Tongue (tissue), 2 donors: ENCODE results near the gene POC5. TPM values are rescaled to one million over a fixed set of nuclear protein-coding genes. Genes with fewer than 3 reads are reported as not detected.
"Not testable (repeated sequence)": the region's sequence is repeated elsewhere in the genome, so short reads cannot be mapped to it uniquely, and the experiment has no call there.

Experiments
- DNase-seq: peaks from one replicate; pipeline ENCODE4 v3.0.0-alpha.2; 2015
- total RNA-seq: library from RNA; depleted of rRNA; stranded (reverse); fragments of >200 nt; gene quantifications from one replicate; pipeline ENCODE4 v1.2.3, GENCODE V29; 2014

Gene POC5, protein sequence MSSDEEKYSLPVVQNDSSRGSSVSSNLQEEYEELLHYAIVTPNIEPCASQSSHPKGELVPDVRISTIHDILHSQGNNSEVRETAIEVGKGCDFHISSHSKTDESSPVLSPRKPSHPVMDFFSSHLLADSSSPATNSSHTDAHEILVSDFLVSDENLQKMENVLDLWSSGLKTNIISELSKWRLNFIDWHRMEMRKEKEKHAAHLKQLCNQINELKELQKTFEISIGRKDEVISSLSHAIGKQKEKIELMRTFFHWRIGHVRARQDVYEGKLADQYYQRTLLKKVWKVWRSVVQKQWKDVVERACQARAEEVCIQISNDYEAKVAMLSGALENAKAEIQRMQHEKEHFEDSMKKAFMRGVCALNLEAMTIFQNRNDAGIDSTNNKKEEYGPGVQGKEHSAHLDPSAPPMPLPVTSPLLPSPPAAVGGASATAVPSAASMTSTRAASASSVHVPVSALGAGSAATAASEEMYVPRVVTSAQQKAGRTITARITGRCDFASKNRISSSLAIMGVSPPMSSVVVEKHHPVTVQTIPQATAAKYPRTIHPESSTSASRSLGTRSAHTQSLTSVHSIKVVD
- total RNA-seq: 10.7 TPM

DNA sequence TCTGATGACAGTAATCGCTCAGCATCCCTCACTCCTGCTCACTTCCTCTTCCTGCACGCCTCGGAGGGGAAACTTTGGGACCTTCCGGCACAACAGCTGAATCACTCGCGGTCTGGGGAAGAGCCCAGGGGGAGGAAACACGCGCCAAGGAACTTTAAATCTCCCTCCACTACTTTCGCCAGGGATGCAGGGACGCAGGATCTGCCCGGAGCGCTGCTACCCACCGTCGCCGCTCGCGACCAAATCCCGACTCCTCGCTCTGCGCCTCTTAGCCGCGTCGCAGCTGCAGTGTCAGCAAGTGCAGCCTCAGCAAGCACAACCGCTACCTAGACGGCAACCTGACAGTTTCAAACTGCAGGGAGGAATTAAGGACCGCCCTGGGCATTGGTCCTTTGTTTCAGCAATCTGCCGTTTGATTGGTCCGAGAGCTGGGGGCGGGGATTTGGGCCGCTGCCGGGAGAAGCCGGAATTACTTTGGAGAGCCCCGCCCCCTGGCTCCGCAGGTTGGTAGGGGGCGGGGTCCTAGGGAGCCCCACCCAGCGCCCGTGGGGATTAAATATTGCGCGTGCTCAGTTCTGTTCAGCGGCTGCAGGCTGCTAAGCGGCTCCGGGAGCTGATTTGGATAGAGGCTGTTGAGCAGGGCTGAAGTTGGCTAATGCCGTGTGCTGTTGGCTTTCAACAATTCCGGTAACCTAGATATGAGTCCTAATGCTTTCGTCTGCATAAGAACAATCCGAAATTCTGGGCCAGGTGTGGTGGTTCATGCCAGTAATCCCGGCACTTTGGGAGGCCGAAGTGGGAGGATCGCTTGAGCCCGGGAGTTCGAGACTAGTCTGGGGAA, at the start of gene POC5:
Gene POC5, minus strand, starts transcription at position 356 of the 841 bp plus-strand sequence. CDS start 4,500 bp downstream, outside the sequence.
- DNase-seq: peak; percentile 98

DNA sequence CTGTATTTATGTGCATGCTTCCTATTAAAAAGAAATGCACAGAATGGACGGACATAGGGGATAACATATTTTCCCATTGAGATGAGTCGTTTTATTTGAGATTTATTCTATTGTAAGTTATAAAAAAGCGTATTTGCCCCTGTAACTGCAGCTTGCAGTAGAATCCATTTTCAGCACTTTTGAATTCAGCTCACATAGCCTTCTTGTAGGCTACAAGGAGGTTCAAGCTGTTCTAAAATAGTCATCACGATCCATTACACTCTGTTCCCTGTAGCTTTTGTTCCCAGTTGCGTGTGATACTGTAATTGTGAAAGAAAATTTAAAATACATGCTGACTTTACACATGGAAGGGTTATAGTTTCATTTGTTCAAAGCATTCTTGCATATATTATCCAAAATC, 40.9 kb upstream of the POC5 start:
- DNase-seq: no peak

DNA sequence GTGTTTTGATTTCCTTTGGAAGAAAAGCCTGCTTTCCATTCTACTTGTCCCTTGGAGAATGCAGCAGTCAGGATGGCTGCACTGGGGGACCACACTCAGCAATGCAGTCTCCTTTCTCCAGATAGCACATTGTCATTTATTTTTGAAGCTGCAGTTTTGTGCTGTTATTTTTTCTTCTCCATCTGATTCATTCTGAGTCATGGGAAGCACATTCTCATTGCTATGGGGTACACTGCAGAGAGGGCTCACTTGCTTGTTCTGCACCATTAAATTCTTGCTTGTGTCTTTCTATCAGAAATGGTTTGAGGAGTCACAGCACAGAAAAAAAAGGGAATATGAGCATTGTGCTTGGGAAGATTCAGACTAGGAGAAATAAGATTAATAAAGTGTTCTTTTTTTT, 39.7 kb upstream of the POC5 start:
- DNase-seq: no peak

DNA sequence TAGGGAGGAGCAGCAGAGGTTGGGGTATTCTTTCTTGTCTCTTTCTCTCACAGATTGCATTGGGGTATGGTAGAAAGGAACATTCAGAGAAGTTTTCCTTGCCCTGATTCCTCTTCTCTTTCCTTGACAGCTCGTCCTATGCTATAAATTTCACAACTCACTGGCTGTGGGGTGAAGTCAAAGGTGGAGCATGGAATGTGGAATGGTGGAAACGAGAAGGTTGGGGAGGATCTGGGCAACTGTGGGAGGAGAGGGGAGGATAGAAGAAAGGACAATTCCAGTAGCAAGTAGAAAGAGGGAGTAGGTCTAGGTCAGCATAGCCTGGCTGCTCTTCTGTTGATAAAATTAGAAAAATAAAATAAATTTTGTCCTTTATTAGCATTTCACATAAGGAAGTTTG, 39.0 kb upstream of the POC5 start:
- no peak for DNase-seq

DNA sequence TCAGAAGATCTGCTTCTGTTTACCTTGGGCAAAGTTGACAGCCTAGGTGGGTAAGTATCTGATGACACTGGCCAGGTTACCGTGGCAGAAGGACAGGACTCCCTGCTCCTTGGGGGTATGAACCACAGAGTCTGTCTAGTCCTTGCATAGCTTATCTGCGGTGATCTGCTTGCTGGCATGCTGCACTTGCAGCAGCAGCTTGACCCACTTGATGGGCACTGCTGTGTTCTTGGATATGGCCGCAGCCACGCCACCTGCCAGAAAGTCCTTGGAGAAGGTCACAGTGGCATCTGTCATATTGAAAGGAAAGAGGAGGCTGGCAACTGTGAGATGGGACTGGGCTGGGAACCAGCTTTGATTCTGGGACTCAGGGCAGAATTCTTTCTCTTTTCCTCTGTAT, 35.9 kb upstream of the POC5 start:
- no peak for DNase-seq

DNA sequence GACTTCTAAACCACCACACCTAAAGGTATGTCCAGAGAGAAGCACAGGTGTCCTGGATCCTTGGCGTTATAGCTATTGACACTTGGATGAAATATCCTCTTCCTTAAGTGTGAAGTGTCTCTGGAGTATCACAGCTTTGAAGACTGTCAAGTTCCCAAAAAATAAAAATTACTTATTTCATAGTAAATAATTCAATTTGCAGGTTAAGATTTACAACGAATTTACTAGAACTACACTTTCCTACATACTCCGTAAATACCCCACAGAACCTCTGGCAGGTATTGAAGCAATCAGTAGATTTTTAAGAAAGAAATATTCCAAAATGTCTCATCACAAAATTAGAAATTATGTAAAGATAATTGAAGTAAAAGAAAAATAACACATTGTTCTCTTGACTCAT, 27.1 kb upstream of the POC5 start:
- no peak for DNase-seq

DNA sequence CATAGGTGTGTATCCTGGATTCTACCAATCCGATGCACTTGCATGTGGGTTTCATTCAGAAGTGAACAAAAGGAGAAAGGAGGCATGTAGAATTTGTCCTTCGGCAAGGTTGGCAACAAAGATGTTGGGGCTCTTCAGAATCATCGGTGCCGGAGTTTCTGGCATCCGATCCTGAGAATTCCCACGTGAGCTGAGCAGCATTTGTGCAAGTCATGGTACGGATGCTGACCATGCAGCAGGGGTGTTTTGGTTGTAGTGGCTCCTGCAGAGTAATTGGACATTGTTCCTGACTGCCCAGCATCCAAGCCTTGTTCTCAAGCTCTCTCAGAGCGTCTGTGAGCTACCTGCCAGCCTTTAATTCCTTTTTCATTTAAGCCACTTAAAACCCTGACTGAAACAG, 19.0 kb upstream of the POC5 start:
- no peak for DNase-seq

DNA sequence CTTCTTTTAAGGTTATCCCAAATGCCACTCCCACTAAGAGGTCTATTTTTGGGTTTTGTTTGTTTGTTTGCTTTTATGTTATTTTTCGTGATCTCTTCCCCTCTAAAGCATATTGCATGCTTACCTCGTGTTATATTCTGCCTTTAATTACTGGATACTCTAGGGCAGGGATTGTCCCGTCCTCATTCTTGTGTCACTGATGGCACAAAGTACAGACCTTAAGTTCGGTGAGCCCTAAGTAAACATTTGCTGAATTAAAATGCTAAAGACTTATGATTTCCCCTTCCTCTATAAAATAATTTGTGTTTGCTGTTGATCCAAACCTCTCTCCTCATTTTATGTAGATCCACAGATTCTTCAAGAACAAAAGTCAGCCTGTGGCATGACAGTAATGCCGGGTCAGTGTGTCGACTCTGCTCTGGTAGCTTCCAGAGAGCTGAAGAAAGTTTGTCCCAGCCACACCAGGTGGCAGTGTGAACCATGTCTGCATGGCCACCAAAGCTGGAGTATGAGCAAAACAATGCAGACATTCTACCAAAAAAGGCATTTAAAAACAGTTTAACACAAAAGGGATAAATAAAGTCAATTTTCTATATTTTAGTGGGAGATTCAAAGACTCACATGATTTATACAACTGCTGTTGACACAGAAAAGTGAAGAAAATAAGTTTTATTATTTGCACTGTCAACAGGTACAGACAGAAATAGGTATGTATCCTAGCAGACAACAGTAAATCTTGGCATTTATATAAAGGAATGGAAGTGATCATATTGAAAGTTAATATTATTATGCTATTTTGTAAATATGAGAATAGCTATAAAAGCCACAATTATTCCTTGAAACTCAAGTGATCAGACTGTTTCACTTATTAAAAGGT, 17.9 kb upstream of the POC5 start:
- peak; percentile 58 for DNase-seq

DNA sequence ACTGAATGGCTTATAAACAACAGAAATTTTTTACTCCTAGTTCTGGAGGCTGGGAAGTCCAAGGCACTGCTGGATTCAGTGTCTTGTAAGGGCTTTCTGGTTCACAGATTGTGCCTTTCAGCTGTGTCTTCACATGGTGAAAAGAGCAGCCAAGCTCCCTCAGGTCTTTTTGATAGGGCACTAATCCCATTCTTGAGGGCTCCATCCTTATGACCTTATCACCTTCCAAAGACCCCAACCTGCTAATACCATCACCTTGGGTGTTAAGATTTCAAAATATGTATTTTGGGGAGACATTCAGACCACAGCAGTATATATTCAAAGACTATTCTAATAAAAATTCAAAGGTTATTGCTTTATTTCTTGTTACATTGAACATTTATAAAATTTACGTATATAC, 16.5 kb upstream of the POC5 start:
- DNase-seq: no peak

DNA sequence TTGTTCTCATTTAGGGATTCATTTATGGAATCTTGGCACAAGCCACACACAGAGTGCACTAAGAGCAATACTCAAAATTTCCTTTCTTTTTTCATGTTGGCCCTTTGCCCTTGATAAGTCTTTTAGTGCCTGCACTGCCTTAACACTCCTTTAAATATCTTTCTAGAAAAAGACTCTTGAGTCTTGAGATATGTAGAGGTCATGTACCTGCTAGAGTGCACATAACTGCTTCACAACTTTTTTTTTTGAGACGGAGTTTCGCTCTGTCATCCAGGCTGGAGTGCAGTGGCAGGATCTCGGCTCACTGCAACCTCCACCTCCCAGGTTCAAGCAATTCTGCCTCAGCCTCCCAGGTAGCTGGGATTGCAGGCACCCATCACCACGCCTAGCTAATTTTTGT, 14.3 kb upstream of the POC5 start:
- not testable (repeated sequence) for DNase-seq

DNA sequence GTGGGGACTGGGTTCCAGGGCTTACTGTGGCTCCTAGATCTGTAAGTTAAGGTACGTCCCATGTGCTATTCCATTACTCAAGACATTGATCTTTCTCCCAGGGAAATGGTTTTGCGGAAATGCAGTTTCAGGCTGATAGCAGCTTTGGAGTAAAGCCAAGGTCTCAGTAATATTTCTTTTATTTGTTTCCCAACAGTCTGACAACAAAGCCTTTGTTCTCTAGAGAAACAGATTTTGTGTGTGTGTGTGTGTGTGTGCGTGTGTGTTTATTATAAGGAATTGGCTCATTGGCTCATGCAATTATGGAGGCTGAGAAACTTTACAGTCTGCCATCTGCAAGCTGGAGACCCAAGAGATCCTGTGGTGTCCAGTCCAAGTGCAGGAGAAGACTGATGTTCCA, 12.1 kb upstream of the POC5 start:
- DNase-seq: peak; percentile 11

DNA sequence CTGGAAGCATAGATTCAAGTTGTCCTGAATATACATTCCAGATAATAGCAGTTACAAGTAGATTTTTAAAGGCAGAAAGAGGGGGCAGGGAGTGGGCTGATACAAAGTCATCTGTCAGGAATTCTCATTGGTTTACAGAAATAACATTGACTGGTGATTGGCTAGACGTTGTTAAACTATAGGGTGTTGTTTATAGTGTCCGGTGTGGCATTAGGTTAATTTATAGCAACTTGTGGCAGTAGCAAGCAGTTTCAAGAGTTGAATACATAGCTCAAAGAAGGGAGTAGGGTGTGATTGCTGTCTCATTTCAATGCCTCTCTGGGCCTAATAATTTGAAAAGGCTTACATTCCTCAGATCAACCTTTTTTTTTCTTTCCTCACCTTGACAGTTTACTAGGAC, 10.7 kb upstream of the POC5 start:
- DNase-seq: no peak

DNA sequence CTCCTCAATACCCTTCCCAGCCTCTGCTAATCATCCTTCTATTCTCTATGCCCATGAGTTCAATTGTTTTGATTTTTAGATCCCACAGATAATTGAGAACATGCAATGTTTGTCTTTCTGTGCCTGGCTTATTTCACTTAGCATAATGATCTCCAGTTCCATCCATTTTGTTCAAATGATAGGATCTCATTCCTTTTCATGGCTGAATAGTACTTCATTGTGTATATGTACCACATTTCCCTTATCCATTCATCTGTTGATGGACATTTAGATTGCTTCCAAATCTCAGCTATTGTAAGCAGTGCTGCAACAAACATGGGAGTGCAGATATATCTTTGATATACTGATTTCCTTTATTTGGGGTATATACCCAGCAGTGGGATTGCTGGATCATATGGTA, 9.0 kb upstream of the POC5 start:
- not testable (repeated sequence) for DNase-seq

DNA sequence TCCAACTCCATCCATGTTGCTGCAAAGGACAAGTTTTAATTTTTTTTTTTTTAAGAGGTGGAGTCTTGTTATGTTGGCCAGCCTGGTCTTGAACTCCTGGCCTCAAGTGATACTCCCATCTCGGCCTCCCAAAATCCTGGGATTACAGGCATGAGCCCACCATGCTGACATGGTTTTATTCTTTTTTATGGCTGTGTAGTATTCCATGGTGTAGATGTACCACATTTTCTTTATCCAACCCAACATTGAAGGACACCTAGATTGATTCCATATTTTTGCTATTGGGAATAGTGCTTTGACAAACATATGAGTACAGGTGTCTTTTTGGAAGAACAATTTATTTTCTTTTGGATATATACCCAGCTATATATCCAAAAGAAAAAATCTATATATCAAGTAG, 6.1 kb upstream of the POC5 start:
- DNase-seq: no peak

DNA sequence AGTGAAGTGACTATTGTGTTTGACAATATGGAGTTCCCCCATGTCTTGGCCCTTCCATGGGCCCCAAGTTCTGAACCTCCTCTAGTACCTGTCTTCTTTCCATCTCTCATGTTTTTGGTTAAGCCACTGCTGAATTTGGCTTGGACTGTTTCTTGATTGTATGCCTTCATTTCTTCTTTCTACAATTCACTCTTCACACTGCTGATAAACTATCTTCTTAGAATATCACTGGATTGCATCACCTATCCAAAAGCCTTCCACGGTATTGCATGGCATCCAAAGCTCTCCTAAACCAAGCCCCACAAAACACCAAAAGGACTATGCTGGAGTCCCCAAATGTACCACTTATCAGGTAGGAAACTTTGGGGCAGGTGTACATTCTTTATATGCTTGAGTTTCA, 4.3 kb upstream of the POC5 start:
- no peak for DNase-seq

DNA sequence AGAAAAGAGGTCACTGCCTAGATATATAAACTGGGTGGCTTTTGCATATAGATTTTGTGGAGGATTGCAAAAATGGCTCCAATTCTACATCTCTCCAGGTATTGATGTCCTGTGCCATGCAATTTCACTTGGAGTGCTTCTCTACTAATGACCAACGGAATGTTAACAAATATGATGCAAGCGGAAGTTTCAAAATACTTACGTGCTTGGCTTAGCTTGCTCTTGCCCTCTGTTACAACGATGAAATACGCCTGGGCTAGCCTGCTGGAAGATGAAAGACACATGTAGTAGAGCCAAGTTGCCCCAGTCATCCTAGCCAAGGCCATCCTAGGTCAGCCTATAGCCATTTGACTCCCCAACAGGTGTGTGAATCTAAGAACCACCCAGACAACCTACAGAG, 3.6 kb upstream of the POC5 start:
- no peak for DNase-seq

DNA sequence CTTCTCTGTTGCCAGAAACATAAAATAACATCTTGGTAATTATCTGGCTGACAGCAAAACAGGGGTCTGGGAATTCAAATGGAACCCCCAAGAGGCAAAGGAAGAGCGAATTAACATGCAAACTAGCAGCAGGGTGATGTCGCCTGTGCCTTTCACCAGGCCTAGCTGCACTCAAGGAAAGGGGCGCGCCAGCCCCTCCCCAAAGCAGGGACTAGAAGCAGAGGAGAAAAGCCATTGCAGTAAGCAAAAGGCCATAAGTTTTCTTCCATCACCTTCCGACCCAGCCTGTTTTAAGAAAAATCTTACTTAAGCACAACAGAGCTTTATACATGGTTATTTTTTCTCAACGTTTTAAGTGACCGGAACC, 539 bp downstream of the POC5 start:
- DNase-seq: no peak

DNA sequence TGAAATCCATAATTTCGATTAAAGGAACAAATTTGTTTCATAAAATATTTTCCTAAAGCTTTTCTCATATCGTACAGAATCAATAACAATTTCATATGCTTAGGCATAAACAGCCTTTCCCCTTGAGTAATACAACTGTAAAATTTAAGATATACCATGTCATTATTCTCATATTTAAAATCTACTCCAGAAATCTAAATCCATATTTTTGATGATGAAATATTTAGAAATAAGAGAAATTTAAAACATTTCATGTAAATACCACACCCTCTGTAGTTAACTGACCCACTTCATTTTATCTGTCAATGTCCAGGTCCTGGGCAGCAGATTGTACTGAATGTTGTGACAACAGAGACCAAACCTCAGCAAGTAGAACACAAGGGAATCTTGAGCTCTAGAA, 5.1 kb downstream of the POC5 start:
- DNase-seq: no peak

DNA sequence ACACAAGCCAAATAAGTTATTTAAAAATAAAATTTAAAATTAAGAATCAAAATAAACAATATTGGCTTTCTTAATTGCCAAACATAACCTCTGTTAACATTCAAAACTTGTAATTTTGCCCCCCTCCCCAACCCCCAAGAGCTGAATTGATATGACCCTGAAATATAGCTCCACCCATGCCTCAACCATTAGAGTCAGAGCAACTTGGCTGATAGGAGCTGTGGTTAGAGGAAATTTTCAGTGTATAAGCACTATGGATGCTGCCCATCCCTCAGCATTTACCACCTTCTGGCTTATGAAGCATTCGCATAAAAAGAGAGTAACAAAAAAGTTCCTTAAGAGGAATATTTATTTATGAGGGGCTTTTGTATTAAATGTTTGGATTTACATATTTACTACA, 6.1 kb downstream of the POC5 start:
- DNase-seq: no peak

DNA sequence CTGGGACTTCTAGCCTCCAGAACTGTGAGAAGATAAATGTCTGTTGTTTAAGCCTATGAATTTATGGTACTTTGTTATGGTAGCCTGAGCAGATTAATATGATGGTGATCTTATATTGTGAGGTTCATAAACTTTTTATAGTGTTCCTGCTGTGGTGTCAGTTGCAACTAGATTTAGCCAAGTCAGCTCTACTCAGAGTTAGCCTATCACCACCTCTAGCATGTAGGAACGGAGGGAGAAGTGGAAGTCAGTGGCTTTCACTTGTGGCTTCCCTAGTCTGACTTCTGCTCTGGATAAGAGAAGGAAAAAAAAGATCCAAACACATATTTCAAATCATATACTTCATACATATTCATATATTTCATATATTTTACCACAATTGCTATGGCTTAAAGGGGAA, 6.6 kb downstream of the POC5 start:
- DNase-seq: no peak

DNA sequence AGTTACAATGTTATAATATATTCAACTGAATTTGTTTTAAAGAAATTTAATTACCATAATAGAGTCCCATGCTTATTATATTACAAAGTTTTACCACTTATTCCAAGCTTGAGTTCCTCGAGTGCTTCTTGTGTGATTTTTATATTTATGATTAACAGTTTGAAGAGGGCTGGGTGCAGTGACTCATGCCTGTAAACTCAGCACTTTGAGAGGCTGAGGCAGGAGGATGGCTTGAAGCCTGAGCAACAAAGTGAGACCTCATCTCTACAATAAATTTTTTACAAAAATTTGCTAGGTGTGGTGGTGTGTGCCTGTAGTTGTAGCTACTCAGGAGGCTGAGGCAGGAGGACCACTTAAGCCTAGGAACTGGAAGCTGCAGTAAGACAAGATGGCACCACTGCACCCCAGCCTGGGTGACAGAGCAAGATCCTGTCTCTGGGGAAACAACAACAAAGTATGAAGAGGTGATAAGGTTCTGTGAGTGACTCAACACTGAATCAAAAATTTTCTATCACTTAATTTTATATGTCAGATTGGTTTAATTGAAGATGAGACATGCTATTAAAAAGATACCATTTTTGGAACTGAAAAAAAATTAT, 9.2 kb downstream of the POC5 start:
- DNase-seq: no peak

DNA sequence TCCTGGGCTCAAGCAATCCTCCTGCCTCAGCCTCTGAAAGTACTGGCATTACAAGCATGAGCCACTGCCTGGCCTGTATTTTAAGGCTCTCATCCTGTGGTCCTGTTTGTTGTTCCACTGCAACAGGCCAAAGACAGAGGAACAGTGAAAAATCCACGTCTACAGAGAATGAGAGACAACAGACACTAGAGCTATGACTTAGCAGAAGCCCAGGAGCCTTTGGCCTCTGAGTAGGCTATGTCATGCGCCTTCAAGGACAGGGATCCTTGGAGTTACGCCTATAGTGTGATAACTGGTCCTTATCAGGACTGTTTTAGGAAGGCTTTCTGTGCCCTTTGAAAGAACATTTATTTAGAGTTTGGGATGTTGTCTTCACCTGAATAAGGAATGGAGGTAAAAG, 10.5 kb downstream of the POC5 start:
- DNase-seq: no peak
